HG03196 (cell line): ENCODE measurements around the gene CREBZF.
"Not testable (repeated sequence)": the region's sequence is repeated elsewhere in the genome, so short reads cannot be mapped to it uniquely, and the experiment has no call there.

Experiments
- ATAC-seq: cut with Tn5 transposase; IDR thresholded peaks from one replicate; pipeline ENCODE4 v1.9.1; 2021; ENCODE audit not compliant: unreplicated experiment

CREBZF gene

GRCh38 chr11:85670949-85671663 lies 6.2 kb upstream of the CREBZF start:
- ATAC-seq = not testable (repeated sequence)

GRCh38 chr11:85668157-85668556 lies 3.2 kb upstream of the CREBZF start:
- ATAC-seq = no peak

GRCh38 chr11:85666687-85667086 lies 1.8 kb upstream of the CREBZF start:
- ATAC-seq = no peak

GRCh38 chr11:85665733-85666132 lies 804 bp upstream of the CREBZF start:
- ATAC-seq = no peak

GRCh38 chr11:85663753-85664614 lies 945 bp downstream of the CREBZF start:
- ATAC-seq = peak; percentile 73

- ATAC-seq = no peak
These were observed 1.7 kb downstream of the CREBZF start for GRCh38 chr11:85663080-85663752.

- no peak for ATAC-seq
These were observed 2.8 kb downstream of the CREBZF start for GRCh38 chr11:85661972-85662664.

- no peak for ATAC-seq
These were observed 6.7 kb downstream of the CREBZF start for GRCh38 chr11:85658180-85658579.

- no peak for ATAC-seq
These were observed 8.2 kb downstream of the CREBZF start for GRCh38 chr11:85656777-85657176.

GRCh38 chr11:85654343-85654742 lies 10.6 kb downstream of the CREBZF start:
- ATAC-seq = not testable (repeated sequence)

GRCh38 chr11:85652786-85653447 lies 12.0 kb downstream of the CREBZF start:
- ATAC-seq = no peak

GRCh38 chr11:85651118-85651517 lies 13.8 kb downstream of the CREBZF start:
- ATAC-seq = no peak

- ATAC-seq = peak; percentile 100
These were observed 17.2 kb downstream of the CREBZF start, which contains the start of gene TMEM126A for GRCh38 chr11:85647604-85648299. Gene TMEM126A (plus strand): TSS chr11:85647967. CDS start chr11:85650256, 2,289 bp downstream.

GRCh38 chr11:85647078-85647477 lies 17.9 kb downstream of the CREBZF start:
- no peak for ATAC-seq

- no peak for ATAC-seq
These were observed 21.7 kb downstream of the CREBZF start for GRCh38 chr11:85643191-85643614.

GRCh38 chr11:85634747-85635146 lies 30.2 kb downstream of the CREBZF start:
- no peak for ATAC-seq

GRCh38 chr11:85628771-85629341 lies 36.1 kb downstream of the CREBZF start:
- ATAC-seq = peak; percentile 7

- peak; percentile 99 for ATAC-seq
These were observed 36.7 kb downstream of the CREBZF start, which contains the start of gene TMEM126B for GRCh38 chr11:85627998-85628770. Gene TMEM126B (plus strand): TSS chr11:85628593. CDS start chr11:85628608, 15 bp downstream.
